HG03039 (cell line): Measurements from ENCODE around the gene TXNDC11.

ENCODE experiments used
- ATAC-seq: cut with Tn5 transposase; IDR thresholded peaks from one replicate; pipeline ENCODE4 v1.9.1; 2021; ENCODE audit warnings: mild to moderate bottlenecking, moderate library complexity; ENCODE audit not compliant: unreplicated experiment

Gene TXNDC11

GRCh38 chr16:11675561-11676511, 66.8 kb downstream of the TXNDC11 start:
- ATAC-seq: no peak

DNA sequence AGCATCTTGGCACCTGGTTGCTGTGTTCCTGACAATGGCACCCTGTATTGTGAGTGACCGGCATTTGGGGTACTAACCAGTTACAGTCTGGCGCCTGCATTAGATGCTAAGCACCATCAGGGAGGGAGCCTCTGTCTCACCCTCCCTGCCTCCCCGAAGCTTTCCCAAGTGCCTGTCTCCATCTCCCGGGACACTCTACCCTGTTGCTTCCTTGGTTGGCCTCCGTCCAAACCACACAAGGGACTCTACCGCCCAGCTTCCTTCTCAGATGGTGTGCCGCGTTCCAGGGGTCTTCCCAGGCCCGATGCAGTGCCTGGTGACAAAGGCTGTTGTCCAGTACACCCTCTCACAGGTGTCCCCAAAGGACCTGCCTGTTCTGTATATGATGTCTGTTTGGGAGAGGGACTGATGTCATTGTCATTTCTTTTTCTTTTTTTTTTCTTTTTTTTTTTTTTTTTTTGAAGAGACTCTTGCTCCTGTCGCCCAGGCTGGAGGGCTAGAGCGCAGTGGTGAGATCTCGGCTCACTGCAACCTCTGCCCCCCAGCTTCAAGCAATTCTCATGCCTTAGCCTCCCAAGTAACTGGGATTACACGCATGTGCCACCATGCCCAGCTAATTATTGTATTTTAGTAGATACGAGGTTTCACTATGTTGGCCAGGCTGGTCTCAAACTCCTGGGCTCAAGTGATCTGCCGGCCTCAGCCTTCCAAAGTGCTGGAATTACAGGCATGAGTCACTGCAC, 67.7 kb downstream of the TXNDC11 start:
- ATAC-seq: no peak

DNA sequence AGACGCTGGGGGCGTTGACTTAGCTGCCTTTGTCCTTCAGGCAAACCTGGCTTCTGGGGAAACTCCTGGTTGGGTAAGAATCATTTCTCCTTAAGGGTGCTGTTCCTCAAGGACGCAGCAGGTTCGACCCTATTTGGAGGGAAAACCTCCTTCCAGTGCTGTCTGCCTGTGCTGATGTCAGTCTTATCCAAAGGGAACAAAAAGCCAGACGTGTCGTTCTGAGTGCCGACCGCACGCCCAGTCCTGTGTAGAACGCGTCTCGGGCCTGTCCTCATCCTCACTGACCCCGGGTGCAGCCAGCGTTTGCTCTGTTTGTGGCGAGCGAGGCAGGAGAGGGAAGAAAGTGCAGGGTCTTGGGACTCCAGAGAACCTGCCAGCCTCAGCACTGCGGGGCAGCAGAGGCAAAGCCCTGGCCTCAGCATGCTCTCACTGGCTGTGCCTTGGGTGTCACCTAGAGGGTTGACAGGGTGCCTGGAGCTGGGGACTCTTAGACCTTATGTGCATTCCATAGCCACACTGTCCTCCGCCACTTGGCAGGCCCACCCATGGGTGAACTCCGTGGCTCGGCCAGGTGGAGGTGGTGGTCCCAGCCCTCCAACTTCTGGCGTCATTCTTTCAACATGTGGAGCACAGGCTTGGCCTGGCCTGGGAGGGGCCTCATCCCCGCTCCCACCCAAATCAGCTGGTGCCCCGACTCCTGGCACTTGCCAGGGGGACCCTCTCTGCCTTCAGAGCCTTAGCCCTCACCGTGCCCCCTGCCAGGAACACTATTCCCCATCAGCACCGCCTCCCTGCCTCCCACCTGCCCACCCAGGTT, 68.4 kb downstream of the TXNDC11 start:
- no peak for ATAC-seq

- ATAC-seq: no peak
These were observed 69.3 kb downstream of the TXNDC11 start for GRCh38 chr16:11673091-11674000.

- no peak for ATAC-seq
These were observed 70.2 kb downstream of the TXNDC11 start for GRCh38 chr16:11672206-11673090.

GRCh38 chr16:11671676-11672075, 71.0 kb downstream of the TXNDC11 start:
- no peak for ATAC-seq

DNA sequence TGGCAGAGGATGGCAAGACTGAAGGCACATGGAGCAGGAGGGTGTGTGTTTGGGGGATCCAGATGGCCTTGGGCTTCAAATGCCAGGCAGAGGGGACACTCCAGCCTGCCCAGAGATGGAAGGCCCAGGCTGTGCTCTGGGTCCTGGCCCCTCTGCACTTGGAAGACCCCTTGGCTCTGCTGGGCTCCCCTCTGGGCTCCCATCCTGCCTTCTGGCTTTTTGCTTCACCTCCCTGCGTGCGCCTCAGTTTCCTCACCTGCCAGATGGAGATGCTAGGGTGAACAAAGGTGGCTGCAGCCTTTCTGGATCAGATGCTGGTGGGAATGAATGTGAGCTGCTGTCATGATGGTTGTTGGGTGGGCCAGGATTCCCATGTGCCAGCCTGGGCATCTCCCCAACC, 71.4 kb downstream of the TXNDC11 start:
- no peak for ATAC-seq

DNA sequence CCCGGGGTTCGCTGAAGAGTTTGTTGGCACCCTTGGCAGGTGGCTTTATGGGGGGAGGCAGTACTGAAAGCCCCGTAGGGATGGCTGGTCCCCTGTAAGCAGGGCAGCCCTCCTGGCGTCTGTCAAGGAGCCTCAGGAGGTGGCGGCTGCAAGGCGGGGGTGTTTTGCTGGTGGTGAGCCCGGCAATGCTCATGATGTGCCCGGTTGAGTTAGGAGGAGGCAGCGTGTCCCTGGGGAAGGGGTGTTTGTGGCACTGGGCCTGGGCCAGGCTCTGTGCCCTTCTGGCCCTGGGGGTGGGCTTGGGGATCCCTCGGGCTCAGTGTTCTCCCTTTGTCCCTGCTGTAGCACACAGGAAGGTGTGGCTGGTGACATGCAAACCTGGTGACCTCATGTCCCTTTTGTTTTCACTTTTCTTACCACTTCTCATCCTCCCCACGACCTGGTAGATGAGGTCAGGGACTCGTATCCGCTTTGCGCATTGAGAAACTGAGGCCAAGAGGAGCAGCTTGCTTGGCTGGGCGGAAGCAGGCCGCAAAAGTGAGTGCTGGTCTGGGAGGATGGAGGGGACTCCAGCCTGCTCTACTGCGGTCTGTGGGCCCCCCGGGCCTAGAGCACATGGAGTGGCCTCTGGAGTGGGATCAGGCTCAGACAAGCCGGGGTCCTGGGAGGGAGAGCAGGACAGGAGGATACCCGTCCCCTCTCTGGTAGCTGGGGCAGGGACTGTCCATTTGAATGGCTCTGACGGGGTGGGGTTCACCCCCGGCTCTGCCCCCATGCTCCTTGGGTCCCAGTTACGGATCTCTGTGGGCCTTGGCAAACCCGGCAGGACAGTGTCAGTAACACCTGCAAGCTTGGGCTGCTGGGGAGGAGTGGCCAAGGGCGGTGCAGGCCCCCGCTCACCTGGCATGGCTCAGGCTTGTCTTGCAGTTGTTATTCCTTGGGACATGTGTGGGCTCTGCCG, 72.2 kb downstream of the TXNDC11 start:
- no peak for ATAC-seq

GRCh38 chr16:11669380-11670146, 73.1 kb downstream of the TXNDC11 start:
- no peak for ATAC-seq

GRCh38 chr16:11668623-11669379, 73.9 kb downstream of the TXNDC11 start:
- ATAC-seq: no peak

- peak; percentile 57 for ATAC-seq
These were observed 74.6 kb downstream of the TXNDC11 start, which contains the start of gene SNN for GRCh38 chr16:11667824-11668622. SNN (plus strand) TSS chr16:11668455; CDS start chr16:11676060, 7,605 bp downstream.

DNA sequence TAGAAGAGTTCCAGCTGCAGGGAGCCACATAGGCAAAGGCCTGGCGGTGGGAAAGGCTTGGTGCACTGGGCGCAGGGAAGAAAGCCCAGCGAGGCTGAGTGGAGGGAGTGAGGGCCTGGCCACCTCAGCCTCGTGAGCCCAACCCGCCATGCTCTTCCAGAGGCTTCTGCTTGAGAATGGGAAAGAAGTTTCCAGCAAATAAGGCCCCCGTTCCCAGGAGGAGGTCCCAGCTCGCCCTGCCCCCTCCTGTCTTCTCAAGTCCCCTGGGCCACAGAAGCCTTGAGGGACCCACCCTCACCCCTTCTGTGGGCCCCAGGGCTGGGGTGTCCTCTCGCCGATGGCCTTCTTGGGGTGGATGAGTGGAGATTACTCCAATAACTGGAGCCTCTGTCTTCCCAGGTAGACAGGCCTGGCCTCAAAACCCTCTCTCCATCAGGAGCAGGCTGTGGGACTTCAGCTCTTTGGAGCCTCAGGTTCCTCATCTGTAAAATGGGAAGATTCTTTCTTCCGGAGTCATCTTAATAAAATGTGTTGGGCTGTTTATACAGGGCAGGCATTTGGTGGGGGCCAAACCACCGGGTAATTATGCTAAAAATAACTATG, 75.3 kb downstream of the TXNDC11 start:
- no peak for ATAC-seq

DNA sequence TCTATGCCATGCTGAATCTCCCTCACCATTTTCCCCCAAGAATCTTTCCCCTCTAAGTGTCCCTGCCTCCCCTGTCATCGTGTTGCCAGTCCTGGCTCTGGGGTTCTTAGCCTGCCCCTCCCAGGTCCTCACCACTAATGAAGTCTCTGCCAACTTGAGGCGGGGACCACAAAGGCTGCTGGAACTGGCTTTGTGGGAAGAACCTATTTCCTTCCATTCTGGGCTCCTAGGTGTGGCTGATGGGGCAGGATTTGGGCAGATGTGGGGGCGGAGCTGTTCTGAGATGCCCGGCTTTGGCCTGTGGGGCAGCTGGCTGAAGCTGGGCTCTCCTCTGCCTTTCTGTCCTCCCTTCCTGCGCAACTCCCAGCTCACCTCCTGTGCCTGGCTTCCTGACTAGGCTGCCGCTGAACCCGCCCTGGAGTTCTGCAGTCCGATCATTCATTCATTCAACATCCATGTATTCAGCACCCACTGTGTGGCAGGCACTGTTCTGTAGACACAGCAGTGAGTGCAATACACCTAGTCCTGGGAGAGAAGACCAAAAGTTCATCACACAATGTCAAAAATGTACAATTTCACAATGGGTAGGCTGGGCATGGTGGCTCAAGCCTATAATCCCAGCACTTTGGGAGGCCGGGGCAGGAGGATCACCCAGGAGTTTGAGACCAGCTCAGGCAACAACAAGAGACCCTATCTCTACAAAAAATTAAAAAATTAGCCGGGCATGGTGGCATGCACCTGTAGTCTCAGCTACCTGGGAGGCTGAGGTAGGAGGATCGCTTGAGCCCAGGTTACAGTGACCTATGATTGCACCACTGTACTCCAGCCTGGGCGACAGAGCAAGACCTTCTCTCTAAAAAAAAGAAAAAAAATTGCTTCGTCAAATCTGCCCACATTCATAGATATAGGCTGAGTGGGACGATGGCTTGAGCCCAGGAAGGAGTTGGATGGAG, 76.3 kb downstream of the TXNDC11 start:
- no peak for ATAC-seq

GRCh38 chr16:11665071-11665491, 77.6 kb downstream of the TXNDC11 start:
- no peak for ATAC-seq
